GM18499 (cell line): ENCODE measurements around the gene TNK2.

Source experiments
- ATAC-seq: cut with Tn5 transposase; IDR thresholded peaks from one replicate; pipeline ENCODE4 v1.9.1; 2021; ENCODE audit warnings: moderate number of reproducible peaks; ENCODE audit not compliant: insufficient read depth, unreplicated experiment

TNK2 gene

GRCh38 chr3:195886181-195887141 is 21.9 kb downstream of the TNK2 start:
- ATAC-seq, result no peak

GRCh38 chr3:195885036-195885891 is 23.1 kb downstream of the TNK2 start:
- ATAC-seq, result no peak

DNA sequence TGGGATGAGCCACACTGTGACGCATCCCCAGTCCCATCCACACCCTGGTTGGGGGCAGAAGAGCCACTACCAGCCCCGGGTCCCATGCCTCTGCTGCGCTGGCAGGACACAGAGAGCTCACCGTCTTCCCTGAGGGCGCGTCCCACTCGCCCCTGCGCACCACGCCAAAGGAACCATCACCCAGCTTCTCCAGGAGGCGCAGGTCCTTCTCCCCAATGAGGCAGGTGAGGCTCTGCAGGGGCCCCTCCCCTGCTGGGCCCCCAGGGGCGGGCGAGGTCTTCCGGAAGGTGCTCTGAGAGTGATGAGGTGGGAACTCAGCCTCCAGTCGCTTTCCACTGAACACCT is 23.7 kb downstream of the TNK2 start:
- ATAC-seq, result no peak

GRCh38 chr3:195883801-195884200 is 24.6 kb downstream of the TNK2 start:
- ATAC-seq, result no peak

GRCh38 chr3:195883160-195883559 is 25.2 kb downstream of the TNK2 start:
- ATAC-seq, result no peak

GRCh38 chr3:195882002-195882441 is 26.3 kb downstream of the TNK2 start:
- no peak for ATAC-seq

DNA sequence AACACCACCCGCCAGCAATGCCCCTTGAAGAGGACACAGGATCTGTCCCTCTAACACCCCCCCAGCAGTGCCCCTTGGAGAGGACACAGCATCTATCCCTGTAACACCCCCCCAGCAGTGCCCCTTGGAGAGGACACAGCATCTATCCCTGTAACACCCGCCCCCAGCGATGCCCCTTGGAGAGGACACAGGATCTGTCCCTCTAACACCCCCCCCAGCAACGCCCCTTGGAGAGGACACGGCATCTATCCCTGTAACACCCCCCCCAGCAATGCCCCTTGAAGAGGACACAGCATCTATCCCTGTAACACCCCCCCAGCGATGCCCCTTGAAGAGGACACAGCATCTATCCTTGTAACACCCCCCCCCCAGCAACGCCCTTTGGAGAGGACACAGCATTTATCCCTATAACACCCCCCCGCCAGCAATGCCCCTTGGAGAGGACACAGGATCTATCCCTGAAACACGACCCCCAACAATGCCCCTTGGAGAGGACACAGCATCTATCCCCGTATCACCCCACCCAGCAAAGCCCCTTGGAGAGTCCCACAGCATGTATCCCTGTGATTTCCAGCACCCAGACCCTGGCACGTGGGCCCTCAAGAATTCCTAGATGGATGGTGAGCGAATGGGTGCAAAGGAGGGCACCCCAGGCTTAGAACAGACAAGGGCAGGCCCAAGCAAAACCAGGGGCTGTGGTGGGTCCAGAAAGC is 26.9 kb downstream of the TNK2 start:
- ATAC-seq, result no peak

GRCh38 chr3:195880037-195880431 is 28.3 kb downstream of the TNK2 start:
- ATAC-seq, result no peak

DNA sequence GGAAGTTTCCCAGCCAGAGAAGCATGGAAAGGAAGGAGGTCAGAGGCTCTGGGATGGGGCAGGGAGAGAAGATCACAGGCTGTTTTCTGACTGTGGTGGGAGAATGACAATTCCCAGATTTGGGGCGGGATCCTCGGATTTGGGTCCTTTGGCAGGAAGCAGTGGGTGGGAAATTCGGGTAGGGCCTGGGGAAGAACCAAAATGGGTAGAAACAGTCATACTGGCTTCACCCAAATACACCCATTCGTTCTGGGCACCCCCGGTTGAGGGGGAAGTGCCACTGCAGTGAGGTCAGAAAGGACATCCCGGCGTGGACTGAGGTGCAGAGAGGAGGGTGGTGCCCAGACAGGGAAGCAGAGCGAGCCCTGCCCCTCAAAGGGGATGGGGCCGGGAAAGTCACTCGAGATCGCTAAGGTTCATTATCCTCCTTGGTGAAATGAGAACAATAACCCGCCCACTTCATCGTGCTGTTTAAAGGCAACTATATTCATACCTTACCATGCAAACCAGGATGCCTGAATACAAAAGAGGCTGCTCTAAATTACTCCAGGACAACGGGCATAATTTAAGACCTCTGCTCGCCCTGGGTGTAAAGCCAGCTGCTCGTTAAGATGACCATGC is 28.8 kb downstream of the TNK2 start:
- ATAC-seq, result no peak

DNA sequence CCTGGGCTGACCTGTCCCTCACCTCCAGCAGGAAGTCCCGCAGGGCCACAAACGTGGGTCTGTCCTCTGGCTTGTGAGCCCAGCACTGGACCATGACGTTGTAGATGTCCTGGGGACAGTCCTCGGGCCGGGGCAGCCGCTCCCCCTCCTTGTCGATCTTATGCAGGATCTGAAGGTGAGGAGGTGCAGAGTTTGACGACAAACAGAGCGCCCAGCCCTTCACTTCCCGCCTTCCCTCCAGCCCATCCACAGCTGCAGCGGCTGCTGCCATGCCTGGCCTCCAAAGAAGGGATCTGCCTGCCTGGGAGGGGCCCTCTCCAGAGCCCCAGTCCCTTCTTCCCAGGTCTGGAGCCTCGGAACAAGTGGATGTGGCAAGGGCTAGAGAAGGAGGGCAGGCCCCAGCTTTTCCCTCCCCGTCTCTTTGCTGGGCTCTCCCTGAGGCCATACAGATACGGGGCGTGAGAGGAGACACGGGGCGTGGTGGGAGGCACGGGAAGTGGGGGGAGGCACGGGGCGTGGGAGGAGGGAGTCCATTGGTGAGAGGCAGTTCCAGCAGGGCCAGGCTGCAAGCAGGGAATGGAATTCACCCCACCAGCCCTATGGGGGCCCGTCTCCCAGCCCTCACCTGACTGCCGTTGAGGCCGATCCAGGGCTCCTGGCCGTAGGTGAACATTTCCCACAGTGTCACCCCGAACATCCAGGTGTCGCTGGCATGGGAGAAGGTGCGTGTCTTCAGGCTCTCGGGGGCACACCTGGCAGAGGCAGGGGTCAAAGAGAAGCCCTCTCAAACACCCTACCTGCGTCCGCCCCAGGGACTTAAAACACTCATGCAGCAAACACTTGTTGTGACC is 29.7 kb downstream of the TNK2 start:
- no peak for ATAC-seq

GRCh38 chr3:195877767-195878423 is 30.5 kb downstream of the TNK2 start:
- no peak for ATAC-seq

DNA sequence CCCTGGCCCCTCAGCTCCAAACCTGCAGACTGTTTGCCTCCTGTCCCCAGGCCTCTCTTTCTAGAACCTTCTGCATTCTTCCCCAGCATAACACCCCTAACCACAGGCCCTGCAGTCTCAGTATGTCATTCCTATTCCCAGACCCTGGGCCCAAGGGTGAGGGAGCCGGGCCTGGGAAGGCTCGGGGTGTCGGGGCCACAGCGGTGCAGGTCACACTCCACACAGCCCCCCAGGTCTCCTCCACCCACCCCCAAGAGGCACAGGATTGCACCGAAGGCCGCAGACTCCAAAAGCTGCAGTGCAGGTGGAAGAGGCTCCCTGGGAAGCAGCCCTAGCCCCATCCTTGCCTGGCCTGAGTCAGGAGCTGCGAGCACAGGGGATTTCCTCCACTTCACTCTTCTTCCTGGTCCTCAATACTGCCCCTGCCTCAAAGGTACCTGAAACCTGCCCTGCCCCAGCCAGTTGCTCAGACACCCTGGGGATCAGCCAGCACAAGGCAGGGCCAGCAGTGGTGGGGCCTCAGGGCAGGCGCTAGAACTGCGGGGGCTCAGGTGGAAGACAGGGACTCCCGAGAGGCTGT is 31.1 kb downstream of the TNK2 start:
- ATAC-seq, result no peak

GRCh38 chr3:195876297-195877064 is 31.9 kb downstream of the TNK2 start:
- ATAC-seq, result no peak

DNA sequence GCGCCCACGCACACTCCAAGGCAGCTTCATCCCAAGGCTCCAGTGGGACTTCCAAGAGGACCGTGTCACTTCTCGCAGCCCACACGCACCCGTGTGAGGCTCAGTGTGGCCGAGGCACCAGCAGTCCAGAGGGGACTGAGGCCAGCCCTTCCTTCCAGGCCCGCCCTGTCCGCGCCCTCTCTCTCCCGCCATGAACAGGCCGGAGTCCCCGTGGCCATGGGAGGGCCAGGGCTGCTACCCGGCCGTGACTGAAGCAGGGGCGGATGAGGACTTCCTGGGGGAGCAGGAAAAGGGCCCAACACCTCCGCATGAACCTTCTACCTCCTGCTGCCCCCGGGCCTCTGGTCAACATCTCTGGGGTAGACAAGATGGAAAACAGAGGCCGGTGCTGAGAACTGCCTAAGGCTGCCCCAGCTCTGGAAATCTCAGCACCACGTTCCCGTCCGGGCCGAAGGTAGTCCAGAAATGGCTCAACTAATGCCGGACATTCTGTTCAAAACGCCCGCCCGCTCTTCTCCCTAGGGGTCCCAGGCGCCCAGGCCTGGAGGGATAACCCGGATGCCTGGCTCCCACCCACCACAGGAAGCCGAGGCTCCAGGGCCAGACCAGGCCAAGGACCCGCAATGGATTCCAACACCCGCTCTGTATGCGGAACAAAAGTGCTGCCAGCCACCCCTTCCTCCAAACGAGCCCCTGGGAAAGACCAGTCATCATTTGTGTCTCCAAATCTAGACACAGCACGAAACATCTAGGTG is 32.7 kb downstream of the TNK2 start:
- no peak for ATAC-seq

- no peak for ATAC-seq
Measured at GRCh38 chr3:195873971-195874370, 34.4 kb downstream of the TNK2 start.

GRCh38 chr3:195873281-195873887 is 35.0 kb downstream of the TNK2 start:
- ATAC-seq, result no peak

GRCh38 chr3:195872800-195873199 is 35.6 kb downstream of the TNK2 start:
- no peak for ATAC-seq
